Islet precursor cell (in vitro differentiated cells): ENCODE data around the gene COL13A1.

Source experiments
- DNase-seq: peaks from one replicate; pipeline ENCODE4 v3.0.0-alpha.2; 2018

Gene COL13A1

GRCh38 chr10:69974551-69975155 lies 172.9 kb downstream of the COL13A1 start:
- DNase-seq = no peak

DNA sequence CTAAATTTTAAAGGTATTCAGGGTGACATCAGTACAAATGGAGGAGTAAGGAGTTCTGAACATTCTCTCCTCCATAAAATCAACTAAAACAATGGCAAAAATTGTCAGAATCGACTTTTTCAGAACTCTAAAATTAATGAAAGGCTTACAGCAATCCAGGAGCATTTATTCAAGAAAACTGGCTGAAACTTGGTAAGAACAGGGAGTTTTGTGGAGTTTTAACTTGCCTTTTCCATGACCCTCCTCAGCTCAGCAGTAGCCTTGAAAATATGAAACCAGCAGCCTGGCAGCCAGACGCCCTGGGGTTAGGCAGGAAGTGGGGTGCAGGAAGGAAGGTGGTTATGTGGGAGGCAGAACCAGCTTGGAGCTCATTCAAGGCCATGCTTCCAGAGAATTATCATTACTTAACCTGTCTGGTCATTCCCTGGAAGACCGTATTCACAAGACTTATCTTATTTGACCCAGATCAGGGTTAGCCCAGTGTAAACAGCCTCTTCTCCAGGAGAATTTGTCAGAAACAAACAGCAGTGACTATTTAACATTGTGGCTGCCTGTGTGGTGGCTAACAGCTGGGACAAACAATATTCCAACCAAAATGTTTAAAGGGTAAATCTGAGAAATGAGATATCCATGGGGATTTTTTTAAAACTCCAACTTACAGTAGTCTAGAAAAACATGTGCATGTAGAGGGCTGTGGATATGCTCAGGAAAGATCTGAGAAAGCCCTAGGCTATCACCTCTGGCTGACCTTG lies 175.3 kb downstream of the COL13A1 start:
- no peak for DNase-seq

DNA sequence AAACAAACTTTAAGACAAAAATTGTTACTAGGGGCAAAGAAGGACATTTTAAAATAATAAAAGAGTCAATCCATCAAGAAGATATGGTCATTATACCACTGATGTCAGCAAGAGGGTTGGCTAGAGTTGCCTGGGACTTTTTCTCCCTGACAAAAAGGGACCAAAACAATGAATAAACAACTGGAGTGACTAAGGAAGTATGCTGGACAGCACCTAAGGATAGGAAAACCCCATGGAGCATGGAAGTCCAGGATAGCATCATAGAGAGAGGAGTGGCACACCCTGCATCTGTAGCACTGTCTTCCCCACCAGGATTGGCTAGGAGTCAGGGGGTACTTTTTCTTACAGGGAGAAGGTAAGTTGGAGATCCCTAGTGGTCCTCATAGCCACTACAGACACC lies 177.5 kb downstream of the COL13A1 start:
- no peak for DNase-seq

- DNase-seq = no peak
Measured at GRCh38 chr10:69980672-69981071, 179.0 kb downstream of the COL13A1 start.

DNA sequence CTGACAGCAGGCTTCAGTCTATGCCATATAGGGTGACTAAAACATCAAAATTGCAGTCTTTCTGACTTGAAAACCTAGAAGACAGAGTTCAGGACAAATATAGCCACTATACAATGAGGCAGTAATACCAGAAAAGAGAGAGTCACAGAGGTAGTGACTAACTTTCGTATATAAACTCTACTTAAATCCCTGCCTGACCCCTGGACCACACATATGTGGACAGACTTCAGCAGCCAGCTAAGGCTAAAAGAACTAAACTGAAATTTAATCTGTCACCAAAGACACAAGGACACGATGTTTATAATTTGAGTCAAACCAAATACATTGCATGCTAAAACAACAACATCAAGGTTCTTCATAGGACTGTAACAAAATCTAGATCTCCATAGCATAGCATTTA lies 186.4 kb downstream of the COL13A1 start:
- no peak for DNase-seq

DNA sequence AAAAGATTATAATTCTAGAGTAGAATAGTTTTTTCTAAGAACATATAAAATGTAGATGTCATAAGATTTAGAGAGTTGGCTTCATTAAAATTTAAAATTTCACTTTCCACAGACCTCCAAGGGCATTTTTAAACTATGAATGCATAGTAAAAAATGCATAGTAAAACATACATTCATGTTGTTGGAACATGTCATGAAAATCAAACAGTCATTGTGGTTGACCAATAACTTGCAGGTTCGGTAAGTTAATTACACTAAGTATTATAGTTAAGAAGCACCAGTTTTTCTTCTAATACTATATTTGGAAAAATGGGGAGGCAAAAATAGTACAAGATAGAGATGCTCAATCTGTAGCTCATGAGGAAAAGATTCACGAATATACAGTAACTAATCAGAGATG lies 189.4 kb downstream of the COL13A1 start:
- no peak for DNase-seq

DNA sequence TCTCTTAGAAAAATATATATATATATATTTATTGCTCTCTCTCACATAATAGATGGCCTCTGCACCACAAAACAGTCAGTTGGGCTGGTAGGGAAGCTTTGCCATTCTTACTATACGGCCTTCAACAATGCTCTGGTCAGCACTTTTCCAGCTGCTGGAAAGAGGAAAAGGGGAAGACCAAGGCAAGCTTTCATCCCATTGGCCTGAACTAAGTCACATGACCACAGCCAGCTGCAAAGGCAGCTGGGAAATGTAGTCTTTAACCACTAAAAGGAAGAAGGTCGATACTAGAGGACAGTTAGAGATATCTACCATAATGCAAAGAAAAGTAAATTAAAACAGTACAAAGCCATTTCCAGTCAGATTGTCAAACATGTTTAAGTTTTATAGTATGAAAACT lies 192.6 kb downstream of the COL13A1 start:
- DNase-seq = no peak

DNA sequence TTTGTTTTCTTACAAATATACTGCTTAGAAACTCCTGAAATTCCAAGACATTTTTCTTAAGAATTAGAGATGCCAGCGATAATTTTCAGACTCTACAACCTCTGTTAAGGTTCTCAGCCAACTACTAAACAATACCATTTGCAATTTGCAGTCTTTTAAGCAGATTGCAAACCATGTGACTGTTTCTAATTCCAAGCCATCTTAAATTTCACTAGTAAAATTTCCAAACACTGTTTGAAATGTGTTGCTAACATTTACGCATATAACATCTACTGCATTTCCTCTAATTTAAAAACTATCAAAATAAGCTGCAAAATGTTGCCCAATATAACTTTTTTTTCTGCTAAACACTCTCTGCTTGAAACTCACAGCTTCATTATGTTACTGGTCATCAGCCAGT lies 194.9 kb downstream of the COL13A1 start:
- DNase-seq = no peak

DNA sequence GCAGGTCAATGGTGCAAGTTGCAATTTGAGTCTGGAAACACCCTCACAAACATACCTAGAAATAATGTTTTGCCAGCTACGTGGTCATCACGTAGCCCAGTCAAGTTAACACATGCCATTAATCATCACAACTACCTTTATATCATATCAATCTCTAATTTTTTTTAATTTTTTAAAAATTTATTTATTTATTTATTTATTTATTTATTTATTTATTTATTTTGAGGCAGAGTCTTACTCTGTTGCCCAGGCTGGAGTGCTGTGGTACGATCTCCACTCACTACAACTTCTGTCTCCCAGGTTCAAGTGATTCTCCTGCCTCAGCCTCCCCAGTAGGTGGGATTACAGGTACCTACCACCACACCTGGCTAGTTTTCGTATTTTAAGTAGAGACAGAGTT lies 198.6 kb downstream of the COL13A1 start:
- no peak for DNase-seq

- DNase-seq = no peak
Measured at GRCh38 chr10:70007116-70007820, 205.6 kb downstream of the COL13A1 start.
